Transverse colon (tissue), 4 donors: ENCODE data around the gene CD96. TPM values are rescaled to one million over a fixed set of nuclear protein-coding genes. Genes with fewer than 3 reads are reported as not detected.
"Not testable (repeated sequence)": the region's sequence is repeated elsewhere in the genome, so short reads cannot be mapped to it uniquely, and the experiment has no call there.

ENCODE experiments used
- DNase-seq: peaks from one replicate; pipeline ENCODE4 v3.0.0-alpha.2; 2019
- H3K27ac ChIP-seq, 4 donors: fragments of 200-600 bp; sonication (generic); 2 replicates each; pipeline ENCODE4 v1.5.1; 2016 to 2018; ENCODE audit warnings: inconsistent platforms in 4 of 4
- H3K27me3 ChIP-seq: fragments of 200-600 bp; sonication (generic); 2 replicates; pipeline ENCODE4 v1.5.1; 2017; ENCODE audit warnings: inconsistent platforms
- H3K36me3 ChIP-seq, 4 donors: fragments of 200-600 bp; sonication (generic); 2 replicates each; pipeline ENCODE4 v1.5.1; 2017 to 2019; ENCODE audit warnings: inconsistent platforms in 4 of 4
- H3K4me1 ChIP-seq, 4 donors: fragments of 200-600 bp; sonication (generic); 2 replicates each; pipeline ENCODE4 v1.5.1; 2017 to 2020; ENCODE audit warnings: inconsistent platforms in 4 of 4
- H3K4me3 ChIP-seq, 4 donors: fragments of 200-600 bp; sonication (generic); 1 replicate in 1 of 4; 2 replicates in 3 of 4; pipeline versions ENCODE4 v1.5.1 to v1.6.1; 2017 to 2019; ENCODE audit warnings: inconsistent platforms in 4 of 4
- H3K9me3 ChIP-seq, 2 donors: fragments of 200-600 bp; sonication (generic); 2 replicates each; pipeline ENCODE4 v1.5.1; 2017 to 2019; ENCODE audit warnings: inconsistent platforms in 2 of 2
- EP300 ChIP-seq: sonication (generic); formaldehyde crosslinking; IDR thresholded peaks from one replicate; pipeline ENCODE4 v1.6.1; 2017; ENCODE audit warnings: antibody characterized with exemption, low read depth
- POLR2A ChIP-seq: fragments of 450-650 bp; IDR thresholded peaks from one replicate; pipeline ENCODE4 v1.6.1; 2016; ENCODE audit warnings: antibody characterized with exemption, mild to moderate bottlenecking, moderate library complexity
- POLR2AphosphoS5 ChIP-seq, 3 donors: sonication (generic); formaldehyde crosslinking; IDR thresholded peaks; one replicate each; pipeline ENCODE4 v1.6.1; 2016; ENCODE audit warnings: antibody characterized with exemption in 3 of 3
- WGBS, 2 donors: methylation state at CpG; one replicate each; pipeline ENCODE4 v1.1.5; 2018; ENCODE audit warnings: low coverage in 1 of 2; 5-methylcytosine and 5-hydroxymethylcytosine counted together
- in situ Hi-C, 4 donors: fragments of 200-750 bp; cut with MboI; loops; one replicate each; pipeline versions ENCODE4 v1.15.0 to v1.15.1; 2017; ENCODE audit warnings: low sequenced_read_pairs in 3 of 4, low pct_ligation_motif_present in 1 of 4, low pct_unique_long_range_greater_than_20kb in 1 of 4
- intact Hi-C: fragments of 100-400 bp; cut with DNase I; formaldehyde crosslinking; loops from one replicate; pipeline ENCODE4 v1.15.1; 2023; ENCODE audit warnings: low total_unique reads
- total RNA-seq, 4 donors: library from RNA; depleted of rRNA; stranded (reverse); fragments of >200 nt; gene quantifications; one replicate each; pipeline ENCODE4 v1.1.0, GENCODE V29; 2016
- TF ChIP-seq, protein P1 (sequence below), 5 experiments: fragments of 200-600 bp in 3 of 5; fragments of 450-650 bp in 2 of 5; sonication (generic) in 3 of 5; IDR thresholded peaks; 1 replicate in 2 of 5; 2 replicates in 3 of 5; pipeline ENCODE4 v1.5.1; 2016 to 2017; ENCODE audit warnings: antibody characterized with exemption in 5 of 5, inconsistent platforms in 3 of 5, mild to moderate bottlenecking in 2 of 5, moderate library complexity in 1 of 5

CD96 gene
- total RNA-seq, 4 donors from 2014 or later = 5.5 to 24.3 (median 13.0) TPM

DNA sequence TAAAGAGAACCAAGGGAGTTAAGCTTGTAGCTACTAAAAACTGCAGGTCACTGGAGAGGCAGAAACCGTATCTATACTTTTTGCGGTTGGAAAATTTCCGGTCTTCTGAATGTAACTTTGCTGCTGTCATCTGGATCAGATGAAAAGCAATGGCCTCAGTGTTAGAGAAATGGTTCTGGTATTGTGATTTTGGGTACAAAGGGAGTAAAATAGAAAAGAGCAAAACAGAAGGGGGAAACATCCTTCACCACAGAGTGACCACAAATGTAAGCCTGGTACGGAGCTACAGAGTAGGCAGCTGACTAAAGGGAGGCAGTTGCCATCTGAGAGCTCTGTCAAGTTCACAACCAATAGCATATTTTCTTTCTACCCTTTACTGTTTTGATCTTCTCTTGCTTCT, 5.6 kb downstream of the CD96 start:
- DNase-seq = peak; percentile 14
- 56 to 59% methylated on average over 4 of the region's 4 CpGs for WGBS, 2 donors
- no peak for TF ChIP-seq EP300
- TF ChIP-seq POLR2A = no peak
- TF ChIP-seq, protein P1, sequence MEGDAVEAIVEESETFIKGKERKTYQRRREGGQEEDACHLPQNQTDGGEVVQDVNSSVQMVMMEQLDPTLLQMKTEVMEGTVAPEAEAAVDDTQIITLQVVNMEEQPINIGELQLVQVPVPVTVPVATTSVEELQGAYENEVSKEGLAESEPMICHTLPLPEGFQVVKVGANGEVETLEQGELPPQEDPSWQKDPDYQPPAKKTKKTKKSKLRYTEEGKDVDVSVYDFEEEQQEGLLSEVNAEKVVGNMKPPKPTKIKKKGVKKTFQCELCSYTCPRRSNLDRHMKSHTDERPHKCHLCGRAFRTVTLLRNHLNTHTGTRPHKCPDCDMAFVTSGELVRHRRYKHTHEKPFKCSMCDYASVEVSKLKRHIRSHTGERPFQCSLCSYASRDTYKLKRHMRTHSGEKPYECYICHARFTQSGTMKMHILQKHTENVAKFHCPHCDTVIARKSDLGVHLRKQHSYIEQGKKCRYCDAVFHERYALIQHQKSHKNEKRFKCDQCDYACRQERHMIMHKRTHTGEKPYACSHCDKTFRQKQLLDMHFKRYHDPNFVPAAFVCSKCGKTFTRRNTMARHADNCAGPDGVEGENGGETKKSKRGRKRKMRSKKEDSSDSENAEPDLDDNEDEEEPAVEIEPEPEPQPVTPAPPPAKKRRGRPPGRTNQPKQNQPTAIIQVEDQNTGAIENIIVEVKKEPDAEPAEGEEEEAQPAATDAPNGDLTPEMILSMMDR (IDR thresholded peaks at IDR 0.05) = no peak
- TF ChIP-seq POLR2AphosphoS5 (IDR thresholded peaks at IDR 0.05) = no peak
- no peaks in the 10 kb centered on the region for H3K36me3 ChIP-seq
- intact Hi-C loops = no loop called here
- H3K4me1 ChIP-seq = no peaks in the 10 kb centered on the region
- peak overlapping the region in 1 of 4 donors; percentile 23 for H3K27ac ChIP-seq
- H3K4me3 ChIP-seq = no peak overlapping the region
- H3K9me3 ChIP-seq = no peaks in the 10 kb centered on the region
- in situ Hi-C loops = no loop called here
- no peaks in the 10 kb centered on the region for H3K27me3 ChIP-seq

DNA sequence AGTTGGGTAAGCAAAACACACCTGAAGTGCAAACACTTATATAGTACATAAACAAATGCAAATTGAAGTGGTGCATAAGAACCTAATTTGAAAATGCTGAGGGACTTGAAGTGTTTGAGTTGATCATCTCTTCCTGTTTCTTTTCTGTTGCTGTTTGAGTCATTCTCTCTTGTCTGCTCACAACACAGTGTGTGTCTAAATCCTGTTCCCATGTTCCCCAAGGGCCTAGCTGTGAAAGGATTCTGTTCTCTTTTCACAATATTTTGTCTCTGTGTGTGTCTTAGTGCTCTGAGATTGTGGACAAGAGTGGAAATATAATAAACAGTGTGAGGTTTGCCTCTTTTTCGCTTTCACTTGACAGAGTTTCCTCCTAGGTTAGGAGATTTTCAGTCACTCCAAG, 6.1 kb downstream of the CD96 start:
- Histone ChIP-seq H3K36me3 (no peaks in the 10 kb centered on the region), H3K9me3 (no peaks in the 10 kb centered on the region), H3K4me1 (no peaks in the 10 kb centered on the region), H3K27ac (peak overlapping the region in 3 of 4 donors; percentile 16 to 33 (median 23)), H3K27me3 (no peaks in the 10 kb centered on the region), H3K4me3 (no peak overlapping the region)
- intact Hi-C loops (no loop called here), in situ Hi-C loops (no loop called here)
- no peak for DNase-seq
- TF ChIP-seq, protein P1 (IDR thresholded peaks at IDR 0.05) = no peak
- TF ChIP-seq POLR2AphosphoS5 (IDR thresholded peaks at IDR 0.05) (no peak), EP300 (no peak), POLR2A (no peak)
- WGBS, 2 donors = 63 to 67% methylated on average over 1 of the region's 1 CpG

DNA sequence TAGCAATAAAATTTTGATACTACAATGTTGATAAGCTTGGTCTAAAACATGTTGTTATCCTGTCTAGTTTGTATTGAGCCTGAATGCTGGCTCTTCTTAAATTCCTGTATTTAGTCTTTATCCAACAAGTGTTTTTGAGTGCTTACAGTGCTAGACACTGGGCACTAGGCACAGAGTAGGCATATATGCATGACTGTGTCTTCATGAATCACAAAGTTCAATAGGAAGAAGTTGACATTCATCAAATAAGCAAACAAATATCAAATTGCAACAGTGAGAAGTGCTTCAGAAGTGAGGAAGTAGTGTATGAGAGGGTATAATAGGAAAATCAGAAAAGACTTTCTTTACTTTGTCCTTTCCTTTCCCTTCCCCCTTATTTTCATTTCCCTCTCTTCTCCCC, 6.8 kb downstream of the CD96 start:
- no peak for DNase-seq
- Histone ChIP-seq H3K4me1 (no peaks in the 10 kb centered on the region), H3K27ac (peak overlapping the region in 2 of 4 donors; percentile 23 to 33), H3K36me3 (no peaks in the 10 kb centered on the region), H3K4me3 (no peak overlapping the region), H3K9me3 (no peaks in the 10 kb centered on the region), H3K27me3 (no peaks in the 10 kb centered on the region)
- TF ChIP-seq POLR2A (no peak), EP300 (no peak), POLR2AphosphoS5 (IDR thresholded peaks at IDR 0.05) (no peak)
- TF ChIP-seq, protein P1 (IDR thresholded peaks at IDR 0.05) = no peak
- intact Hi-C loops (no loop called here), in situ Hi-C loops (no loop called here)

DNA sequence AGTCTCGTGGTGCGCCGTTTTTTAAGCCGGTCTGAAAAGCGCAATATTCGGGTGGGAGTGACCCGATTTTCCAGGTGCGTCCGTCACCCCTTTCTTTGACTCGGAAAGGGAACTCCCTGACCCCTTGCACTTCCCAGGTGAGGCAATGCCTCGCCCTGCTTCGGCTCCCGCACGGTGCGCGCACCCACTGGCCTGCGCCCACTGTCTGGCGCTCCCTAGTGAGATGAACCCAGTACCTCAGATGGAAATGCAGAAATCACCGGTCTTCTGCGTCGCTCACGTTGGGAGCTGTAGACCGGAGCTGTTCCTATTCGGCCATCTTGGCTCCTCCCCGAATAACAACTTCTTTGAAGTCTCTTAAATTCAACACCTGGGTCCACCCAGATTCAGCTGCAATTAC, 19.9 kb downstream of the CD96 start:
- WGBS, 2 donors = 67 to 97% methylated on average over 1 to 15 of the region's 25 CpGs
- DNase-seq, in situ Hi-C loops, H3K9me3 ChIP-seq, H3K4me1 ChIP-seq, intact Hi-C loops, H3K36me3 ChIP-seq, H3K27me3 ChIP-seq, H3K4me3 ChIP-seq, H3K27ac ChIP-seq: not testable (repeated sequence)

DNA sequence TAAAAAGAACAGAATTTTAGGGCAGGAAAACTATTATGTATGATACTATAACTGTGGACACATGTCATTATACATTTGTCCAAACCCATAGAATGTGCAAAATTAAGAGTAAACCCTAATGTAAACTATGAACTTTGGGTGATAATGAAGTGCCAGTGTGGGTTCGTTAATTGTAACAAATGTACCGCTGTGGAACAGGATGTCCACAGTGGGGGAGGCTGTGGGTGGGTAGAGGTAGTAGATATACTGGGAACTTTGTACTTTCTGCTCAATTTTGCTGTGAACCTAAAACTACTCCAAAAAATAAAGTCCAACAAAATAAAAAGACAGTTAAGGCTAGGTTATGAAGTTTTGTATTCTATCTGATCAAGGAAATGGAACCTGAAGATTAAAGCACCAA, 24.8 kb downstream of the CD96 start:
- in situ Hi-C loops = no loop called here
- Histone ChIP-seq H3K27me3 (no peaks in the 10 kb centered on the region), H3K9me3 (no peaks in the 10 kb centered on the region), H3K27ac (no peak overlapping the region), H3K4me1 (no peaks in the 10 kb centered on the region), H3K36me3 (no peaks in the 10 kb centered on the region), H3K4me3 (no peak overlapping the region)
- intact Hi-C loops = no loop called here
- no peak for DNase-seq
- TF ChIP-seq POLR2A (no peak), POLR2AphosphoS5 (IDR thresholded peaks at IDR 0.05) (no peak), EP300 (no peak)
- TF ChIP-seq, protein P1 (IDR thresholded peaks at IDR 0.05) = no peak
- 50 to 70% methylated on average over 2 of the region's 2 CpGs for WGBS, 2 donors
